ENCODE measurements around the gene RORB.

Gene RORB

DNA sequence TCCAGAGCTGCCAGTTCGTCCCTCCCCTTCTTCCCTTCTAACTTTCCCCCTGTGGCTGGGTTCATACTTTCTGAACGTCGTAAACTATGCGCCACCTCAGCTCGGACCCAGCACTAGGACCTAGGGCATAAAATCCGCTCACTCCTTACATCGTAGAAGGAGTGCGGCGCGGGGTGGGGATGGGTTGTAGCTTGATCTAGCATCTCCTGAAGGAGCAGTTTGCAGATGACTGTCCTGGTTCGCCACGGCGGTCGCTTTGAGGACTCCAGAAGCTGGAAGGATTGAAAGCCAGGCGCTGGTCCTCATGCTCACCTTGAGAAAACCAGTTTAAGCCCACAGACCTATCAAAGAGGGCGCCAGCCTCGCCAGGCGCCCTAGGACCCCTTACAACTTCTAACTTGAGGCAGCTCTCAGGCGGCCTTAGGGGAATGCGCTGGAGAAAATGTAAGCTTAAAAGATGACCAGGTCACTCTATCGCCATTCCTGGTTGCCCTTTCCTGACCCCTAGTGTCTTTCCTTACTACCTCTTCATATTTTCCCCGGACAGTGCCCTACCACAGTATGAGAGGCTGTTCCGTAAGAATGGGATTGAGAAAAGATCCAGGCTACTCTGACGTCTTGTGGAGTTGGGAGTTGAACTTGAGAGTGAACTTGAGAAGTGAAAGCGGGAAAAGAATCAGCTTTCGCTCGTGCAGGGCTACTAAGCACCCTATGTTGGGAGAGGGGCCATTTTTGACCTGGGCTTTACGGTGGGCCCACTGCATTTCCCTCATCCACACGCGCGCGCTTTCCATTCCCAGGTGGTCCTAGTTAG is 2.8 kb downstream of the RORB start:
- no peak for DNase-seq (ENCODE audit: extremely low read depth, low read depth)
- TF ChIP-seq, protein P1, sequence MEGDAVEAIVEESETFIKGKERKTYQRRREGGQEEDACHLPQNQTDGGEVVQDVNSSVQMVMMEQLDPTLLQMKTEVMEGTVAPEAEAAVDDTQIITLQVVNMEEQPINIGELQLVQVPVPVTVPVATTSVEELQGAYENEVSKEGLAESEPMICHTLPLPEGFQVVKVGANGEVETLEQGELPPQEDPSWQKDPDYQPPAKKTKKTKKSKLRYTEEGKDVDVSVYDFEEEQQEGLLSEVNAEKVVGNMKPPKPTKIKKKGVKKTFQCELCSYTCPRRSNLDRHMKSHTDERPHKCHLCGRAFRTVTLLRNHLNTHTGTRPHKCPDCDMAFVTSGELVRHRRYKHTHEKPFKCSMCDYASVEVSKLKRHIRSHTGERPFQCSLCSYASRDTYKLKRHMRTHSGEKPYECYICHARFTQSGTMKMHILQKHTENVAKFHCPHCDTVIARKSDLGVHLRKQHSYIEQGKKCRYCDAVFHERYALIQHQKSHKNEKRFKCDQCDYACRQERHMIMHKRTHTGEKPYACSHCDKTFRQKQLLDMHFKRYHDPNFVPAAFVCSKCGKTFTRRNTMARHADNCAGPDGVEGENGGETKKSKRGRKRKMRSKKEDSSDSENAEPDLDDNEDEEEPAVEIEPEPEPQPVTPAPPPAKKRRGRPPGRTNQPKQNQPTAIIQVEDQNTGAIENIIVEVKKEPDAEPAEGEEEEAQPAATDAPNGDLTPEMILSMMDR (IDR thresholded peaks at IDR 0.05; ENCODE audit: low read depth, low read length) = no peak

DNA sequence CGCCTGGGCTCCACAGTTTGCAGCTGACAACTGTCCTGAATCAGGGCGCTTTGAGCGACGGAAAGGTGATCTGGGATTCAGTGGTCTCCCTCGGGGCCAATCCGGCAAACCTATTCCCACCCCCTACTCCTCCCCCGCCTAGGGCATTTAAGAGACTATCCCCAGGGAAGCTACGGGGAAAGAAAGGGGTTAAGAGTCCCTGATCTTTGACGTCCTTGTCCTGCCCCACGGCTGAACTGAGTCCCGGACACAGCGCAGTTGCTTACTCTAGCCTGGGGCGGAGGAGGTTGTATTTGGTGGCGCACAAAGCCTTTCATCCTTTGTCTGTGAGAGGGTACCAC is 3.4 kb downstream of the RORB start:
- TF ChIP-seq, protein P1 (IDR thresholded peaks at IDR 0.05; ENCODE audit: low read depth, low read length) = no peak
- no peak for DNase-seq (ENCODE audit: extremely low read depth, low read depth)

DNA sequence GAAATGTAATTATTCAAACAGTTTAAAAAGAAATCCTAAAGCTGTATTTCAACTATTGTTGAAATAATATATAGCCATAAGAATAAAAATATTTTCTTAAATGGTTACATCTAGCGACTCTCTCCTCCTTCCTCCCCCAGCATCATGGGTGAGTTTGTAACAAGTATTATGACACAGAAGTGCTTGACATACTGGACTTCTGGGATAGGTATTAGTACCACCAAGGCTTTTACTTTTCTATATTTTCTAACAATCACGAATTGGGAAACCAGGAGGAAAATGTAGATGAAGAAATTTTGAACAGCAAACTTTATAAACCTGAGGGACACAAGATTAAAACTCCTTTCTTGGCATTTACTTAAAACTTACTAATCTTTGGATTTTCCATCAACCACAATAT is 4.4 kb downstream of the RORB start:
- no peak for DNase-seq (ENCODE audit: extremely low read depth, low read depth)
- TF ChIP-seq, protein P1 (IDR thresholded peaks at IDR 0.05; ENCODE audit: low read depth, low read length) = no peak

DNA sequence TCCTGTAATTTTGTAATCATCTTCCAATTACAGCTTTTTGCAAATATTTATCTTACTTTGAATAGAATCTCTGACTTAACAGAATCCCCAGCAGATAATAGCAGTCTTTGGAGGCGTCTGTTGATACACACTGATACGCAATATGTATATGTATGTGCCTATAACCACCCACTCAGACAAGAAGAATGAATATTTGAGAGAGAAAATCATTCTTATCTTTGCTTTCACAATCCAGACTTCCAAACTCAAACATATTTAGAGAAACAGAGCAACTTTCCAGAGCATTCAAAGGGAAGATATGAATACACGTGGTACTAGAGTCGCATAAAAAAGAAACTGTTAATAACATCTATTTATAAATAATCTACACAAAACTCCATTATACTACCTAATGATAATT is 6.1 kb downstream of the RORB start:
- no peak for DNase-seq (ENCODE audit: extremely low read depth, low read depth)
- TF ChIP-seq, protein P1 (IDR thresholded peaks at IDR 0.05; ENCODE audit: low read depth, low read length) = no peak

DNA sequence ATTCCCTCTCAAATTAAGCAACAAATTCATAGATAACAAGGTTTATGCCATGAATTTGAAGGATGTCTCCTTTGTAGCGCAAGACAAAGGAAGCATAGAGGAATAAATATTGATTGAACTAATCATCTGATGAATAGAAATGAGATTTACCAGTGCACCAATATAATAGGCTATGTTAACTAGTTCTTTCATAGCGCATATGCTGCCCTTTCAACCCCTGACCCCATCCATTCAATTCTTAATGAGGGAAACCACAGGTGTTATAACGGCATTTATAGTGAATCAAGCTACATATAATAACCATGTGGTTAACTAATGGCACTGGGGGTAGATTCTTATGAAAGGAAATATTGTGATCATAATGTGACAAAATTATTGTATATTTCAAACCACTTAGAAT is 6.5 kb downstream of the RORB start:
- TF ChIP-seq, protein P1 (IDR thresholded peaks at IDR 0.05; ENCODE audit: low read depth, low read length) = no peak
- no peak for DNase-seq (ENCODE audit: extremely low read depth, low read depth)

DNA sequence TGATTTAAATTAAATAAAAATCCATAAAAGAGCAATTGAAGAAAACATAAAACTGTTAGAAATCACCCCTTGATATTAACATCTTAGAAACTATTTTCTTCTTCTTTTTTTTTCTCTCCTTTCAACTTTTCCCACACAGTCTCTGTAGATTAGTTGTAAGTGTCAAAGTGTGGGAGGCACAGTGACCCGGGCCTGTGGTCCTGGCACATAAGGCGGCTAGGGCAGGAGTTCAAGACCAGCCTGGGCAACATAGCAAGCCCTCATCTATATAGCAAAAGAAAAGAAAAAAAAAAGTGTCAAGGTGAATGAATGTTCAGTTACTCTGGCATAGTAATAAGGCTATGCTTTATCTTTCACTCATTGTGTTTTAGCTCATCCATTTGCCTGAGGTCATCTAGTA is 14.2 kb downstream of the RORB start:
- TF ChIP-seq, protein P1 (IDR thresholded peaks at IDR 0.05; ENCODE audit: low read depth, low read length) = no peak
- no peak for DNase-seq (ENCODE audit: extremely low read depth, low read depth)

DNA sequence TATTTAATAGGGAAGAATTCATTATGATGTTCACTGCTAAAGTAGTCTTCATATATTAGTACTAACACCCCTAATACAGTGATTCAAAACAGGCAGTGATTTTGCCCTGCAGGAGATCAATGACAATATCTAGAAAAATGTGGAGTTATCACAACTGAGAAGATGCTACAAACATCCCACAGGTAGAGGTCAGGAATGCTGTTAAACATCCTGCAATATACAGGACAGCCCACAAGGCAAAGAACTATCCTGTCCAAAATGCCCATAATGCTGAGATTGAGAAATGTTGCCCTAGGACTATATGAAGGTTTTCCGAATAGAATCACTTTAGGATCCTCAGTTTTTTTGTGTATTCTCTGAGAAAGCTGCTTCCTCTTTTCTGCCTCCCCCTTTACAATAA is 15.3 kb downstream of the RORB start:
- DNase-seq (ENCODE audit: extremely low read depth, low read depth) = no peak
- TF ChIP-seq, protein P1 (IDR thresholded peaks at IDR 0.05; ENCODE audit: low read depth, low read length) = no peak
